HEK293 (cell line): ENCODE measurements around the gene ACP7.
A peak's percentile ranks its signal among the peaks of the same experiment; 100 is the strongest.

Source experiments
- ATF2 ChIP-seq: fragments of 450-650 bp; formaldehyde crosslinking; IDR thresholded peaks from 2 replicates; pipeline ENCODE4 v1.5.1; 2016; ENCODE audit warnings: missing biosample characterization, missing genetic modification characterization, low read depth
- EGR2 ChIP-seq: fragments of 450-650 bp; formaldehyde crosslinking; IDR thresholded peaks from 2 replicates; pipeline ENCODE4 v1.5.1; 2016; ENCODE audit warnings: low read depth, missing biosample characterization, missing genetic modification characterization
- GLI4 ChIP-seq: fragments of 450-650 bp; formaldehyde crosslinking; IDR thresholded peaks from 2 replicates; pipeline ENCODE4 v1.5.1; 2016; ENCODE audit warnings: missing biosample characterization, missing genetic modification characterization
- IKZF3 ChIP-seq: fragments of 450-650 bp; IDR thresholded peaks from 2 replicates; pipeline ENCODE4 v1.5.0; 2018; ENCODE audit warnings: missing biosample characterization, mild to moderate bottlenecking, missing genetic modification characterization, moderate library complexity
- KLF1 ChIP-seq: fragments of 450-650 bp; formaldehyde crosslinking; IDR thresholded peaks from 2 replicates; pipeline ENCODE4 v1.5.1; 2016; ENCODE audit warnings: missing biosample characterization, missing genetic modification characterization
- OSR2 ChIP-seq: fragments of 450-650 bp; formaldehyde crosslinking; IDR thresholded peaks from 2 replicates; pipeline ENCODE4 v1.5.1; 2016; ENCODE audit warnings: missing biosample characterization, missing genetic modification characterization
- PRDM2 ChIP-seq: fragments of 450-650 bp; formaldehyde crosslinking; IDR thresholded peaks from 2 replicates; pipeline ENCODE4 v1.5.1; 2016; ENCODE audit warnings: missing biosample characterization, missing genetic modification characterization, borderline replicate concordance
- SP3 ChIP-seq: fragments of 450-650 bp; formaldehyde crosslinking; IDR thresholded peaks from 2 replicates; pipeline ENCODE4 v1.5.1; 2016; ENCODE audit warnings: missing biosample characterization, missing genetic modification characterization
- TRIM28 ChIP-seq: IDR thresholded peaks from 2 replicates; pipeline ENCODE4 v1.6.1; 2011; ENCODE audit warnings: low read length, control low read depth, borderline replicate concordance
- ZBTB17 ChIP-seq: fragments of 450-650 bp; formaldehyde crosslinking; IDR thresholded peaks from 2 replicates; pipeline ENCODE4 v1.5.1; 2016; ENCODE audit warnings: missing biosample characterization, missing genetic modification characterization
- ZBTB21 ChIP-seq: fragments of 450-650 bp; formaldehyde crosslinking; IDR thresholded peaks from 2 replicates; pipeline ENCODE4 v1.5.1; 2017; ENCODE audit warnings: missing biosample characterization, missing genetic modification characterization
- ZBTB6 ChIP-seq: fragments of 450-650 bp; formaldehyde crosslinking; IDR thresholded peaks from 2 replicates; pipeline ENCODE4 v1.5.1; 2017; ENCODE audit warnings: missing biosample characterization, missing genetic modification characterization
- ZFP37 ChIP-seq: fragments of 450-650 bp; formaldehyde crosslinking; IDR thresholded peaks from 2 replicates; pipeline ENCODE4 v1.5.1; 2016; ENCODE audit warnings: missing biosample characterization, missing genetic modification characterization
- ZNF114 ChIP-seq: fragments of 450-650 bp; formaldehyde crosslinking; IDR thresholded peaks from 2 replicates; pipeline ENCODE4 v1.5.0; 2017; ENCODE audit warnings: missing biosample characterization, missing genetic modification characterization
- ZNF138 ChIP-seq: fragments of 450-650 bp; formaldehyde crosslinking; IDR thresholded peaks from 2 replicates; pipeline ENCODE4 v1.5.1; 2016; ENCODE audit warnings: missing biosample characterization, missing genetic modification characterization, borderline replicate concordance
- ZNF140 ChIP-seq: fragments of 450-650 bp; formaldehyde crosslinking; IDR thresholded peaks from 2 replicates; pipeline ENCODE4 v1.5.1; 2016; ENCODE audit warnings: missing biosample characterization, missing genetic modification characterization
- ZNF16 ChIP-seq: fragments of 450-650 bp; formaldehyde crosslinking; IDR thresholded peaks from 2 replicates; pipeline ENCODE4 v1.5.1; 2016; ENCODE audit warnings: low read depth, missing biosample characterization, missing genetic modification characterization
- ZNF169 ChIP-seq: fragments of 450-650 bp; formaldehyde crosslinking; IDR thresholded peaks from 2 replicates; pipeline ENCODE4 v1.5.1; 2016; ENCODE audit warnings: missing biosample characterization, missing genetic modification characterization
- ZNF2 ChIP-seq: fragments of 450-650 bp; formaldehyde crosslinking; IDR thresholded peaks from 2 replicates; pipeline ENCODE4 v1.5.1; 2016; ENCODE audit warnings: missing biosample characterization, missing genetic modification characterization
- ZNF24 ChIP-seq: fragments of 450-650 bp; formaldehyde crosslinking; IDR thresholded peaks from 2 replicates; pipeline ENCODE4 v1.5.1; 2016; ENCODE audit warnings: missing biosample characterization, missing genetic modification characterization
- ZNF266 ChIP-seq: fragments of 450-650 bp; formaldehyde crosslinking; IDR thresholded peaks from 2 replicates; pipeline ENCODE4 v1.5.1; 2016; ENCODE audit warnings: missing biosample characterization, missing genetic modification characterization, low read depth
- ZNF292 ChIP-seq: fragments of 450-650 bp; formaldehyde crosslinking; IDR thresholded peaks from 2 replicates; pipeline ENCODE4 v1.5.1; 2016; ENCODE audit warnings: low read depth, missing biosample characterization, missing genetic modification characterization, borderline replicate concordance
- ZNF426 ChIP-seq: fragments of 450-650 bp; formaldehyde crosslinking; IDR thresholded peaks from 2 replicates; pipeline ENCODE4 v1.5.1; 2017; ENCODE audit warnings: missing biosample characterization, missing genetic modification characterization, mild to moderate bottlenecking, inconsistent platforms, moderate library complexity
- ZNF571 ChIP-seq: fragments of 450-650 bp; formaldehyde crosslinking; IDR thresholded peaks from 2 replicates; pipeline ENCODE4 v1.5.0; 2017; ENCODE audit warnings: missing biosample characterization, missing genetic modification characterization
- ZNF664 ChIP-seq: fragments of 450-650 bp; formaldehyde crosslinking; IDR thresholded peaks from 2 replicates; pipeline ENCODE4 v1.5.1; 2016; ENCODE audit warnings: missing biosample characterization, missing genetic modification characterization
- ZNF704 ChIP-seq: fragments of 450-650 bp; formaldehyde crosslinking; IDR thresholded peaks from 2 replicates; pipeline ENCODE4 v1.5.1; 2016; ENCODE audit warnings: missing biosample characterization, missing genetic modification characterization
- ZNF707 ChIP-seq: fragments of 450-650 bp; formaldehyde crosslinking; IDR thresholded peaks from 2 replicates; pipeline ENCODE4 v1.5.1; 2016; ENCODE audit warnings: missing biosample characterization, missing genetic modification characterization
- ZNF76 ChIP-seq: fragments of 450-650 bp; formaldehyde crosslinking; IDR thresholded peaks from 2 replicates; pipeline ENCODE4; 2016; ENCODE audit warnings: low read depth, missing biosample characterization, missing genetic modification characterization, borderline replicate concordance
- ZNF768 ChIP-seq: fragments of 450-650 bp; formaldehyde crosslinking; IDR thresholded peaks from 2 replicates; pipeline ENCODE4 v1.5.1; 2018; ENCODE audit warnings: missing biosample characterization, mild to moderate bottlenecking, missing genetic modification characterization
- ZSCAN4 ChIP-seq: fragments of 450-650 bp; formaldehyde crosslinking; IDR thresholded peaks from 2 replicates; pipeline ENCODE4 v1.5.1; 2017; ENCODE audit warnings: missing biosample characterization, missing genetic modification characterization
- ZSCAN5A ChIP-seq: fragments of 450-650 bp; formaldehyde crosslinking; IDR thresholded peaks from 2 replicates; pipeline ENCODE4 v1.5.1; 2016; ENCODE audit warnings: missing biosample characterization, missing genetic modification characterization

Gene ACP7

GRCh38 chr19:39157997-39158389 is 73.8 kb downstream of the ACP7 start (continued):
- no peak for TF ChIP-seq ZNF426 (tag by site-specific recombination)
- TF ChIP-seq ZNF664 = no peak
- no peak for TF ChIP-seq ZNF24 (tag by site-specific recombination)
- no peak for TF ChIP-seq ZBTB17
- TF ChIP-seq ZNF768 = no peak
- TF ChIP-seq TRIM28 = no peak
- TF ChIP-seq GLI4 = no peak
- no peak for TF ChIP-seq ZBTB21 (tag by site-specific recombination)
- no peak for TF ChIP-seq ZNF704 (tag by site-specific recombination)
- no peak for TF ChIP-seq ZNF16
- TF ChIP-seq ZNF114 (tag by site-specific recombination) = no peak
- TF ChIP-seq ZNF140 = no peak
- TF ChIP-seq ZNF138 = no peak
- TF ChIP-seq ZNF707 = no peak
- no peak for TF ChIP-seq IKZF3 (tag by site-specific recombination)
- no peak for TF ChIP-seq SP3
- no peak for TF ChIP-seq ZFP37 (tag by site-specific recombination)
- TF ChIP-seq ZNF2 = no peak
- no peak for TF ChIP-seq ZNF76 (tag by site-specific recombination)
- peak; percentile 97 for TF ChIP-seq ZSCAN4
- TF ChIP-seq ZNF571 (tag by site-specific recombination) = no peak
- peak; percentile 36; the same call in 1 of the 2 replicates for TF ChIP-seq PRDM2 (tag by site-specific recombination)
- no peak for TF ChIP-seq ZSCAN5A
- no peak for TF ChIP-seq ZNF292 (tag by site-specific recombination)
- TF ChIP-seq ZBTB6 (tag by site-specific recombination) = no peak
- no peak for TF ChIP-seq ATF2 (tag by site-specific recombination)
- no peak for TF ChIP-seq OSR2 (tag by site-specific recombination)
- 0 out of 2 replicates have a peak, but pooled peaks have one; percentile 44 for TF ChIP-seq ZNF169 (tag by site-specific recombination)
- TF ChIP-seq EGR2 (tag by site-specific recombination) = 0 out of 2 replicates have a peak, but pooled peaks have one; percentile 34
- no peak for TF ChIP-seq ZNF266 (tag by site-specific recombination)
- no peak for TF ChIP-seq KLF1
